Cerebellar cortex (tissue), 1 donor: ENCODE data around the gene UBR3.

Source experiments
- DNase-seq: peaks from one replicate; pipeline ENCODE4 v3.0.0-alpha.2; 2015; ENCODE audit warnings: low spot score

UBR3 gene

GRCh38 chr2:170005702-170006101 is 178.4 kb downstream of the UBR3 start:
- peak; percentile 69 for DNase-seq

DNA sequence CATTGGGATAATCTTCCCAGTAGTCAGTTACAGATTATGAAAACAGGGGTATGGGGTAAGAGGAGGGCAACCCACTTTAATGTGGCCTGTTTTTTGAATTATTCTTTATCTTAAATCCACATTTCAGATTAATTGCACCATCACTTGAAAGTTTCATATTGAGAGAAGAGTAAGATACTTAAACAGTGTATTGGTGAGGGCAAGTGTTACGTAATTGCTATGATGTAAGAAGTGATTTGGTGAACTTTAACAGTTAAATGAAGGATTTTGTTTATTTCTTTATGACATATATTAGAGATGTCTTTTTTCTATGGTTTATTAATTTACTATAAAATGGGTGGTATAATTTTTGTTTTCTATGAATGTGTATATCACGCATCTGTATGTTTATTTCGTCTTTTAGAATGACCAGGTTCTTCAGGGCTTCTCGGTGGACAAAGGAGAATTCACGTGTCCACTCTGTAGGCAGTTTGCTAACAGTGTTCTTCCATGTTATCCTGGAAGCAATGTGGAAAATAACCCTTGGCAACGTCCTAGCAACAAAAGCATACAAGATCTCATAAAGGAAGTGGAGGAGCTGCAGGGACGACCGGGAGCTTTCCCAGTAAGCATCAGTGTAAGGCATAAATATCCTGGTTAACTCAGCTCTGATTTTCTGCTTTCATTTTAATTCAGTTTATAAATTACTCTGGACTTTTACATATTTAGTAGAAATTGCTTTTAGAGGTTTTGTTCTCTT is 179.5 kb downstream of the UBR3 start:
- DNase-seq, result no peak

DNA sequence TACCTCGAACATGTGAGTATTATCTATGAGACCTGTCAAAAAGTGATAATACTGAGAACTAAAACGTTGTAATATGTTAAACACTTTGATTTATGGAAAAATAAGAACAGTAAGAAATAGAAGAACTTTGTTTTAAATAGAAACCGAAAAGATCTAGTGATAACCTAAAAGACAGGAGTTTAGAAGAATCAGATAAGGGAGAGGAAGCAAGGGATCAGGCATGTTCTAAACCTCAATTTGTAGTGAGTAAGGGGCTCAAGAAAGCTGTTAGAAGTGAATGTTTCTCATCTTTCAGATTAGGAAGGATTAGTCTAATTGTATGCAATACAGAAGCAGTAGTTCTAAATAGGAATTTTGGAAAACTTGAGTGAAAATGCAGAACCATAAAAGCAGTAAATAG is 182.0 kb downstream of the UBR3 start:
- DNase-seq, result no peak

- no peak for DNase-seq
Measured at GRCh38 chr2:170012773-170013172, 185.5 kb downstream of the UBR3 start.

GRCh38 chr2:170013802-170014551 is 186.7 kb downstream of the UBR3 start:
- peak; percentile 91 for DNase-seq

DNA sequence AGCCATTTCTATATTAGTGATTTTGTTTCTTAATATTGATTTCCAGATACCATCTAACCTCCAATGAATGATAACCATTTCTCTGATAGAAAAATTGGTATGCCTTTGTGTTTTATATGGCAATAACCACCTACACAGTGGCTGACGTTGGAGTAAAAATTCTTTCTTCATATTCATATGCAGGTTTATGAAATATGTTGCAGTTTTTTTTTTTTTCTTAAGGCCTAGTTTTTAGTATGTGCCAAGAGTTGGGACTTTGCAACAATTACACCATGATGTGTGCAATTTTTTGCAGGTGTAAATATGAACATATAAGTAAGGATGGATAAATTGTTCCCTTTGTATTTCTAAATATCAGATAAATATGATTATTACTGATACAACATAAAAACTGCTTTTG is 187.5 kb downstream of the UBR3 start:
- no peak for DNase-seq

- no peak for DNase-seq
Measured at GRCh38 chr2:170017860-170018532, 190.7 kb downstream of the UBR3 start.

- DNase-seq, result no peak
Measured at GRCh38 chr2:170019060-170019805, 192.0 kb downstream of the UBR3 start.

DNA sequence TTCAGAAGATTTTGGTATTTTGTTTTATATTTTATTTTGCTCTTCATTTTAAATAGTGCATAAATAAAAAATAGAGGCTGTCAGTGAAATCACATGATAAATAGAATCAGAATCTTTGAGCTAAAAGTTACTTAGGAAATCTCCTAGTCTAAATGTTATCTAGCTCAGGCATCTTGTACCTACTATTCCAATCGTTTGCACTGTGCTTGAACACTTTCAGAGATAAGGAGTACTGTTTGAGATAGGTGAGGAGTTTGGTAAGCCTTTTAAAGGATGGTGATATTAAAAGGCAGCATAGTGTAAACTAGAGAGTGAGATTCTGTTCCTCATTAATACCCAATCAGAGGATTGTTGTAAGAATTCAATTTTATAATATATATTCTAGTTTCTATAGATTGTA is 193.5 kb downstream of the UBR3 start:
- no peak for DNase-seq

DNA sequence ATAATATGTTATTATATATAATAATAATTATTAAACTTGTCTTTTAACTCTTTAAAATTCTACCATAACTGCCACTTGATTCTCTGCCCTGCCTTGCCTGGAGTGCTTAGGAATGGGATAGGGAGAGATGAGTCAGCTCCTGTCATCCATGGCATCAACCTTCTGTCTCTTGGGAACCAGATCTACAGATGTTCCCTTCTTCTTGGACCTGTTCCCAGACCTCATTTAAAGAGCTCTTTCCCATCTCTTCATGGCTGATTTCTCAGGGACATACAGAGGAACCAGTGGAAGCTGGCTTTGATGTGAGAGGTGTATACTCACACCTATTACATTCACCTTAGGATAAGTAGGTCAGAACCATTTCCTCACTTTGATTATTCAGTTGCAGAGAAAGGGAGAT is 195.4 kb downstream of the UBR3 start:
- no peak for DNase-seq

DNA sequence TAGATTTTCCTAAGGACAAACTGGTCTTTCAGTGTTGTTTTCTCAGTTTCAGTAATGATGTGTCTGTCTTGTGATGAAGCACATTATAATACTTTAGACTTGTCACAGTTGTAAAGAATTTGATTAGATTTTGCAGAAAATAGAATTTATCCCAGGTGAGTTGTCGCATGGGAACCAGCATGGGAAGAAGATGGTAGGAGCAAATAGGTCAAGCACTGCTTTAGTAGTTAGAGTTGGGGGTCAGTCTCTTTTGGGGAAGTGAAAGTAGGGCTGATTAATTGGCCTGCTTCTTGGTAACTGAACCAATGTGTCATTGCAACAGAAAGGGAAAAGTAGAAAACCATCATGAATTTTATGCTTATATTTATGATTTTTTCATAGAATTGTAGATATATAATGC is 197.5 kb downstream of the UBR3 start:
- no peak for DNase-seq

DNA sequence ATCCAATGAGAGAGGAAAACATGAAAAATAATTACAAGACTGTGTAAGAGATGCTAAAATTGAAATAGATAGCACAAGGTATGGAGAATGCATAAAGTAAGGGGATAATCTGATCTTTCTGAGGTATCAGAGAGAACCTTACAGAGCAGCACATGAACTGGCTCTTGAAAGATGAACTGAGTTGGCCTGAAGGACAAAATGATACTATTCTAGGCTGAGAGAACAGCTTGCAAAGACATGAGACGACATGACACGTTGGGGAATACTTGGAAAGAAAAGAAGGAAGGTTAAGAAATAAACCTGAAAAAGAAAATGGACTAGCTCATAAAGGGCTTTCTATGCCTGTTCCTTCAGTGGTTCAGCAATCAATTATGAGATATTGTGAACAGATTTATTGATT is 198.0 kb downstream of the UBR3 start:
- DNase-seq, result no peak

- no peak for DNase-seq
Measured at GRCh38 chr2:170026361-170026760, 199.1 kb downstream of the UBR3 start.

DNA sequence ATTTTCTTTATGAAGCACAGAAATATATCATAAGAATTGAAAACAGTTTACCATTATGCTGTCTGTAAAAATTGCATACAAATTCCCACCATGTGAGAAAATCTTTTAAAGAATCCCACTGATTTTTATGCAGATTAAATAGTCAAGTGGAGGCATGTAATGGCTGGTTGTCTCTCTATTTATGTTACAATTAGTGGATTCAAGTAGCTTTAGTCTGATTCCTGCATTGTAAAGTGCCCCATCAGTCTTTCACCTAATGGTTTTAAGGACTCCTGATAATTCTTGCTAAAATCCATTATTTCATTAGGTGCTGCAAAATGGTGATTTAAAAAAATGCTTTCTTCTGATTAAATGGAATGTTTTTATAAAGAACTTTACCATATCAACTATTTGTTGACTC is 202.3 kb downstream of the UBR3 start:
- DNase-seq, result no peak

GRCh38 chr2:170030040-170030439 is 202.8 kb downstream of the UBR3 start:
- no peak for DNase-seq

- no peak for DNase-seq
Measured at GRCh38 chr2:170031288-170031687, 204.0 kb downstream of the UBR3 start.

DNA sequence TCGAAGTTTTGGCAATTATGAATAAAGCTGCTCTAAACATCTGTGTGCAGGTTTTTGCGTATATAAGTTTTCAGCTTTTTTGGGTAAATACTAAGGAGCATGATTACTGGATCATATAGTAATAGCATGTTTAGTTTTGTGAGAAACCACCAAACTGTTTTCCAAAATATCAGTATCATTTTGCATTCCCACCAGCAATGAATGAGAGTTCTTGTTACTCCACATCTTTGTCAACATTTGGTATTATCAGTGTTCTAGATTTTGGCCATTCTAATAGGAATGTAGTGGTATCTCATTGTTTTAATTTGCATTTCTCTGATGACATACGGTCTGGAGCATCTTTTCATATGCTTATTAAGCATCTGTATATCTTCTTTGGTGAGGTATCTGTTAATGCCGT is 207.3 kb downstream of the UBR3 start:
- DNase-seq, result no peak

- no peak for DNase-seq
Measured at GRCh38 chr2:170038734-170039133, 211.5 kb downstream of the UBR3 start.

GRCh38 chr2:170039401-170040172 is 212.3 kb downstream of the UBR3 start:
- DNase-seq, result no peak

DNA sequence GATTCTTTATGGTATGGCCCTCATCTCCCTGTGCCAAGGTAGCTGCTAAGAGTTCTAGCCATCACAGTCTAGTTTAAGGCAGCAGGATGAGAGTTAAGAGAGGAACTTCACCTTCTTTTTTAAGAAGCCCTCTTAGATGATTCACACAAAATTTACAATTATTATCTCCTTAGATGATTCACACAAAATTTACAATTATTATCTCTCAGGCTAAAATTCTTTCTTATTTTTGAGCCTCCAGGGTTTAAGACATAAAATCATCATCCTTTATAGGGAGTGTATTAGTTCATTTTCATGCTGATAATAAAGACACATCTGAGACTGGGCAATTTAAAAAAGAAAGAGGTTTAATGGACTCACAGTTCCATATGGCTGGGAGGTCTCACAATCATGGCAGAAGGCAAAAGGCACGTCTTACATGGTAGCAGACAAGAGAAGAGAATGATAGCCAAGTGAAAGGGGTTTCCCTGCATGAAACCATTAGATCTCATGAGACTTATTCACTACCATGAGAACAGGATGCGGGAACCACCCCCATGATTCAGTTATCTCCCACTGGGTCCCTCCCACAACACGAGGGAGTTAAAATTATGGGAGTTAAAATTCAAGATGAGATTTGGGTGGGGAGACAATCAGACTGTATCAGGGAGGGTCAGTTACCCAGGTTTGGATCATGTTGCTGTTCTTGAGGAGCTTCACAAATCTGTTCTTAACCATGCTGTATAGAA is 217.7 kb downstream of the UBR3 start:
- DNase-seq, result no peak
